ENCODE data around the gene OSTN.
"Not testable (repeated sequence)": the region's sequence is repeated elsewhere in the genome, so short reads cannot be mapped to it uniquely, and the experiment has no call there.

The OSTN gene, protein sequence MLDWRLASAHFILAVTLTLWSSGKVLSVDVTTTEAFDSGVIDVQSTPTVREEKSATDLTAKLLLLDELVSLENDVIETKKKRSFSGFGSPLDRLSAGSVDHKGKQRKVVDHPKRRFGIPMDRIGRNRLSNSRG

GRCh38 chr3:191198932-191199331, at the start of gene OSTN:
Gene OSTN (plus strand): TSS chr3:191199241. CDS start chr3:191212533, 13,292 bp downstream.
- no peak for DNase-seq (ENCODE audit: low read depth in 2 of 2)

GRCh38 chr3:191151653-191152052, 47.4 kb upstream of the OSTN start:
- no peak for DNase-seq (ENCODE audit: low read depth in 2 of 2)

- no peak for DNase-seq (ENCODE audit: low read depth in 2 of 2)
Measured at GRCh38 chr3:191154827-191155226, 44.2 kb upstream of the OSTN start.

- DNase-seq (ENCODE audit: low read depth in 2 of 2) = no peak
Measured at GRCh38 chr3:191158247-191158646, 40.8 kb upstream of the OSTN start.

- no peak for DNase-seq (ENCODE audit: low read depth in 2 of 2)
Measured at GRCh38 chr3:191158815-191159214, 40.2 kb upstream of the OSTN start.

- no peak for DNase-seq (ENCODE audit: low read depth in 2 of 2)
Measured at GRCh38 chr3:191165802-191166201, 33.2 kb upstream of the OSTN start.

GRCh38 chr3:191166368-191166767, 32.7 kb upstream of the OSTN start:
- no peak for DNase-seq (ENCODE audit: low read depth in 2 of 2)

DNA sequence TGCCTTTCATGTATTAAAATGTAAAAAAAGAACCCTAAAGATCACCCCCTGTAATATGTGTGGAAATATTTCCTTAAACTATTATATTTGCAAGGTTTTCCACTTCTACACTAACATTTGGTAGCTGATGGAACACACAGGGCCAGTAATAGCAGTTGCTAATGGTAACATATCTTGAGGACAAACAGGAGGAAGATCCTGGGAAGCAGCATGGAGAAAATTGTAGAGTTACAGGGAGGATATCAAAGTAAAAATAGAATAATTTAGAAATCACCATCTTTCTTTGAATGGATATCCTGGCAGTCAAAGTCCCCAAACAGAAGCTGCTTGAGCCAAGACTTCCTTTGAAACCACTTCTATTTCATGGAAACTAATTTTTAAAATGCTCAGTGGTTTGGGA, 29.5 kb upstream of the OSTN start:
- no peak for DNase-seq (ENCODE audit: low read depth in 2 of 2)

- DNase-seq (ENCODE audit: low read depth in 2 of 2) = no peak
Measured at GRCh38 chr3:191170097-191170496, 28.9 kb upstream of the OSTN start.

GRCh38 chr3:191175102-191175501, 23.9 kb upstream of the OSTN start:
- no peak for DNase-seq (ENCODE audit: low read depth in 2 of 2)

DNA sequence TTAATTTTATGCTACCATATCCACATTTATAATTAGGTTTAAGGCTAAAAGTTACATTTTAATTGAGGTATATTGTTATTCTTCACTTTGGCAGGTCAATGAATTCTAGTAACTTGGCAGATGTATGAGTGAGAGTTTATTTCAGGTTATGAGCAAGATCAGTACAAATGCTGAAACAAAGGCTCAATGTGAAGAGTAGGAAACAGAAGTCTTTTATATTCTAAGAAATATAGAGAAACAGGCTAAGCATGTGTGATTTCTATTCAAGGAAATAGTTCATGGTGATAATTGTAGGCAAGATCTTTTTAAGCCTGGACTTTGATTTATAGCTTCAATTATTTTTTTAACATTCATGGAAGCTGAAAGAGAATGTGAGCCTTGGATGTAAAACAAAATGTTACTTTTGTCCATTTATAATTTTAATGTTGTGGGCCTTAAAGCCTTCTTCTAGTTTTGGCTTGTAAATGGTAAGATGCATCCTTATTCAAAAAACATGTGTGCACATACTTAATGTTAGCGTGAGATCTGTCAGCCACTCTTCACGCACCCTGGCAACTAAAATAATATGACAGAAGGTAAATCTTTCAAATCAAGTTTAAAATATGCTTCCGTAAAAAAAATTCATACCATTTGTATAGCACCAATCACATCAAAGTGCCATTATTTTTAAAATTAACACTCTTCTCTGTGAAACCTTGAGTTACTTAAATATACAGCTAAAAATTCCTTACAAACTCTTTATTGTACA, 22.8 kb upstream of the OSTN start:
- DNase-seq (ENCODE audit: low read depth in 2 of 2) = no peak

DNA sequence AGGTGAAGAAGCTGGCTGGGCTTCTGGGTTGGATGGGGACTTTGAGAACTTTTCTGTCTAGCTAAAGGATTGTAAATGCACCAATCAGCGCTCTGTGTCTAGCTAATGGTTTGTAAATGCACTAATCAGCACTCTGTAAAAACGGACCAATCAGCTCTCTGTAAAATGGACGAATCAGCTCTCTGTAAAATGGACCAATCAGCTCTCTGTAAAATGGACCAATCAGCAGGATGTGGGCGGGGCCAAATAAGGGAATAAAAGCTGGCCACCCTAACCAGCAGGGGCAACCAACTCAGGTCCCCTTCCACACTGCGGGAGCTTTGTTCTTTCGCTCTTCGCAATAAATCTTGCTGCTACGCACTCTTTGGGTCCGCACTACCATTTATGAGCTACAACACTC, 13.7 kb upstream of the OSTN start:
- DNase-seq (ENCODE audit: low read depth in 2 of 2) = not testable (repeated sequence)

GRCh38 chr3:191188246-191188645, 10.8 kb upstream of the OSTN start:
- not testable (repeated sequence) for DNase-seq (ENCODE audit: low read depth in 2 of 2)

- not testable (repeated sequence) for DNase-seq (ENCODE audit: low read depth in 2 of 2)
Measured at GRCh38 chr3:191192270-191192669, 6.8 kb upstream of the OSTN start.

GRCh38 chr3:191192941-191193340, 6.1 kb upstream of the OSTN start:
- DNase-seq (ENCODE audit: low read depth in 2 of 2) = no peak

DNA sequence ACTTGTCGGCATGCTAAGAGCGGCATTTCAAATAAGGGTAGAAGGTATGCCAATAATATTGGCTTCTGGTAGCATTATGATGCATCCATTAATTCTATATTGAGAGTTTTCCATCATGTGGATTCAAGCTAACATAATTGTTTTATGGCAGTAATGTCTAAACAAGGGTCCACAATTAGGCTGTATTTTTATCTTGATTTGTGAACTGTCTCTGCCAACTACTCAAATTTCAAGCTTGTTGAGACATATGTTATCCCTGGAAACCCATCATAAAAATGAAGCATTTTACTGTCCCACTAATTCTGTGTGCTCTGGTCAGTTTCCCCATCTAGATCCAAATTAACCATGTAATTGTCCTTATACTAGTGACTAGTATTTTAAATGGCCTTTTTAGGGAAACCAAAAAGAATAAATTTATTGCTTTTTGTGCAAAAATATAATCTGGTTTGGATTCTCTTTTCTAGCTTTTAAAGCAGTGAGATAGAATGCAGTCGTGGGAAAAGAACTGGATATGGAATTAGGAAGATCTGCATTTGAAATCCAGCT, 1.2 kb upstream of the OSTN start:
- no peak for DNase-seq (ENCODE audit: low read depth in 2 of 2)

GRCh38 chr3:191198480-191198879, 561 bp upstream of the OSTN start:
- no peak for DNase-seq (ENCODE audit: low read depth in 2 of 2)

DNA sequence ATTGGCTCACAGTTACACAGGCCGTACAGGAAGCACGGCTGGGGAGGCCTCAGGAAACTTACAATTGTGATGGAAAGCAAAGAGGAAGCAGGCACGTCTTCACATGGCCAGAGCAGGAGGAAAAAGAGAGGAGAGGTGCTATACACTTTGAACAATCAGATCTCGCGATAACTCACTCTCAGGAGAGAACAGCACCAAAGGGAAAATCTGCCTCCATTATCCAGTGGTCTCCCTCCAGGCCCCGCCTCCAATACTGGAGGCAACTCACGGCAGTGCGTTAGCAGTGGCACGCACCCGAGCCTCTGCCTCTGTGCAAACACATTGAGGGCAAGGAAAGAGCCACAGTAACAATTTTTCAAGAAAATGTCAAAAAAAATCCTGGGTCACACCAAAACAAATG, 11.0 kb downstream of the OSTN start:
- no peak for DNase-seq (ENCODE audit: low read depth in 2 of 2)

DNA sequence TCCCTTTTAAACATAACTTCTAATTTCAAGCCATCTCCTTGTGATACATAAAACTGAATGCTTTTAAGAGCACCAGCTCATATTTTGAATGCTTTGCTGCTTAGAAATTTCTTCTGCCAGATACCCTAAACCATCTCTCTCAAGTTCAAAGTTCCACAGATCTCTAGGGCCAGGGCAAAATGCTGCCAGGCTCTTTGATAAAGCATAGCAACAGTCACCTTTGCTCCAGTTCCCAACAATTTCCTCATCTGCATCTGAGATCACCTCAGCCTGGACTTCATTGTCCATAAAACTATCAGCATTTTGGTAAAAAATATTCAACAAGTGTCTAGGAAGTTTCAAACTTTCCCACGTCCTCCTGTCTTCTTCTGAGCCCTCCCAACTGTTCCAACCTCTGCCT, 17.5 kb downstream of the OSTN start:
- DNase-seq (ENCODE audit: low read depth in 2 of 2) = no peak

GRCh38 chr3:191217301-191217700, 18.3 kb downstream of the OSTN start:
- no peak for DNase-seq (ENCODE audit: low read depth in 2 of 2)

DNA sequence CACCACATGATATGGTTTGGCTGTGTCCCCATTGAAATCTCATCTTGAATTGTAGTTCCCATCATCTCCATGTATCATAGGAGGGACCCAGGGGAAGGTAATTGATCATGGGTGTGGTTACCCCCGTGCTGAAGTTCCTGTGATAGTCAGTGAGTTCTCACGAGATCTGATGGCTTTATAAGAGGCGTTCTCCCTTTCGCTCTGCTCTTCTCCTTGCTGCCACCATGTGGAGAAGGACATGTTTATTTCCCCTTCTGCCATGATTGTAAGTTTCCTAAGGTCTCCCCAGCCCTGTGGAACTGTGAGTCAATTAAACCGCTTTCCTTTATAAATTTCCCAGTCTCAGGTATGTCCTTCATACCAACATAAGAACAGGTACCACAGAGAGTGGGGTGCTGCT, 21.9 kb downstream of the OSTN start:
- DNase-seq (ENCODE audit: low read depth in 2 of 2) = no peak

GRCh38 chr3:191221638-191222037, 22.6 kb downstream of the OSTN start:
- DNase-seq (ENCODE audit: low read depth in 2 of 2) = no peak

DNA sequence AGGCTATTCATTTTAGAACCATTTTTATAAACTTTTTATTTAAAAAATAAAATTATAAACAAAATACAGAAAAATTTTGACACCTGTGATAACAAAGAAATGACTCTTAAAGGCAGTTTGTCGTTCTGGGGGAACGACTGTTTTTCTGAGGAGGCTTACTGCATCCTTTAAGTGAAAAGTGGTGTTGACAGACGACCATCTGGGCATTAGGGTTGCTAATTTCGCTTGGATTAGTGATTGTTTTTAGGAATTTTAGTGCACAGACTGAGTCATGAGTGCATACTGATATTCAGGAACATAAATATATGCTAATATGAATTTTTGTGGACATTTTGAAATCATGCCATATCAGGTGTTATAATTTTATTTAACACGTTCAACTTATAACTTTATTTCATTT, 28.5 kb downstream of the OSTN start:
- no peak for DNase-seq (ENCODE audit: low read depth in 2 of 2)
